IPS-18a (cell line): ENCODE data around the gene GIT2.
"Not testable (repeated sequence)": the region's sequence is repeated elsewhere in the genome, so short reads cannot be mapped to it uniquely, and the experiment has no call there.

ENCODE experiments used
- H3K27ac ChIP-seq: one replicate; pipeline ENCODE4 v1.5.1; 2013; ENCODE audit warnings: low read length
- H3K27me3 ChIP-seq: one replicate; pipeline ENCODE4 v1.6.1; 2013; ENCODE audit warnings: mild to moderate bottlenecking, low read length; ENCODE audit not compliant: control insufficient read depth, insufficient read depth
- H3K36me3 ChIP-seq: one replicate; pipeline ENCODE4 v1.6.1; 2013; ENCODE audit warnings: low read depth, low read length; ENCODE audit not compliant: control insufficient read depth
- H3K4me1 ChIP-seq: one replicate; pipeline ENCODE4 v1.6.1; 2013; ENCODE audit warnings: low read depth, low read length; ENCODE audit not compliant: control insufficient read depth
- H3K4me3 ChIP-seq: one replicate; pipeline ENCODE4 v1.5.1; 2013; ENCODE audit warnings: low read length
- H3K9ac ChIP-seq: one replicate; pipeline ENCODE4 v1.6.1; 2013; ENCODE audit warnings: mild to moderate bottlenecking, low read length, moderate library complexity
- H3K9me3 ChIP-seq: one replicate; pipeline ENCODE4 v1.6.1; 2013; ENCODE audit warnings: low read depth, low read length; ENCODE audit not compliant: control insufficient read depth

The GIT2 gene

DNA sequence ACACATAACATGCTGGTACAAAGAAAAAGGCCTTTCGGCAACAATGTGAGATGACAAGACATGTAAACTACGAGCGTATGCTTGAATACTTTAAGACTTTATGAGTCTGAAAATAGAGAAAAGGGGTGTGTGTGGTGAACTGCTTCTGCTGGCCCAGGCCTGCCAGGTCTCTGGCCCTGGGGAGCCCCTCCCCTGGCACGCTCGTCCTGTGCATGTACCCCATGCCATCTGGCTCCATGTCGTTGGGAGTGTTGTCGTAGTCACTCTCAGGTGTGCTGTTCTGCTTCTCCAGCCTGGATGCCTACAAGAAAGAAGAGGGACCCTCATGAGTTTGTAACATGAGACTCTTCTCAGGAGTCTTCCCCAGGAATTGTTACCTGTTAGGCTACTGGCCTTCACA lies 57.2 kb downstream of the GIT2 start:
- no peaks in the 10 kb centered on the region for H3K4me1 ChIP-seq

DNA sequence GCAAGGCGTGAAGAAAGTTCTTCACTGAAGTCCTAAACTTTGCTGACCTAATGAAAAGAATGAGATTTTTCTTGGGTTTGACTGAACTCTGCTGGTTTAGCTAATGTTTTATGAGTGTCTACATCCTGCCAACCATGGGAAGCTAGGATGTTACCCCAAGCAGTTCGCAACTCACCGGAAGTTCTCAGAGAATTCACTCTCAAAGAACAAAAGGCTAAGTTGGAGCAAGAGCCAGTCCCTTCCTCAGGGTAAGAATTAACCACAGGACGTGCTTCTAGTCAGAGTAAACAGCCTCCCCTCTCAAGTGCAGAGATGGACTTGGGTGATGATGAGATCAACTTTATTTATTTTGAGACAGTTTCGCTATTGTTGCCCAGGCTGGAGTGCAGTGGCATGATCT lies 58.8 kb downstream of the GIT2 start:
- Histone ChIP-seq H3K9me3 (no peaks in the 10 kb centered on the region), H3K4me1 (no peaks in the 10 kb centered on the region), H3K27ac (no peak overlapping the region), H3K9ac (no peak overlapping the region), H3K27me3 (no peaks in the 10 kb centered on the region), H3K36me3 (peaks cover 14% of the 10 kb centered on the region), H3K4me3 (no peak overlapping the region)

More for the DNA sequence above, 57.2 kb downstream of the GIT2 start:
- Histone ChIP-seq H3K27me3 (no peaks in the 10 kb centered on the region), H3K27ac (no peak overlapping the region), H3K9me3 (no peaks in the 10 kb centered on the region), H3K4me3 (no peak overlapping the region), H3K36me3 (peaks cover 13% of the 10 kb centered on the region), H3K9ac (no peak overlapping the region)

DNA sequence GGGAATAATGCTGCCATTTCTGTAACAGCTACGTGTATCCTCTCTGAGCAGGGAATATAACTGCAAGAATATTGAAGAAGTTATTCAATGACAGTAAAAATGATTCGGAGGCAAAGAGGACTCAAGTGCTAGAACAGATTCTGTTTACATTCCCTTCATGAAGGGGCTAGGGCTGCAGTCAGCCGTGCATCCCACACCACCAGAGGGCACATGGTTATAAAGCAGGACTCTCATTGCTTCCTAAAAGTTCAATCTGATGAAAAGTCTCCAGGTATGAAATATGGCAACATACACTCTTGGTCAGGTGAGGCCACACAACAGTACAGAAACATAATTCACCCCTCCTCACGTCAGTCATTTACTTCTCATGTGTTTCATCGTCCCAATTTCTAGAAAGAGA lies 62.1 kb downstream of the GIT2 start:
- Histone ChIP-seq H3K4me1 (no peaks in the 10 kb centered on the region), H3K27me3 (no peaks in the 10 kb centered on the region), H3K27ac (no peak overlapping the region), H3K36me3 (peaks cover 20% of the 10 kb centered on the region), H3K4me3 (no peak overlapping the region), H3K9ac (no peak overlapping the region), H3K9me3 (no peaks in the 10 kb centered on the region)

DNA sequence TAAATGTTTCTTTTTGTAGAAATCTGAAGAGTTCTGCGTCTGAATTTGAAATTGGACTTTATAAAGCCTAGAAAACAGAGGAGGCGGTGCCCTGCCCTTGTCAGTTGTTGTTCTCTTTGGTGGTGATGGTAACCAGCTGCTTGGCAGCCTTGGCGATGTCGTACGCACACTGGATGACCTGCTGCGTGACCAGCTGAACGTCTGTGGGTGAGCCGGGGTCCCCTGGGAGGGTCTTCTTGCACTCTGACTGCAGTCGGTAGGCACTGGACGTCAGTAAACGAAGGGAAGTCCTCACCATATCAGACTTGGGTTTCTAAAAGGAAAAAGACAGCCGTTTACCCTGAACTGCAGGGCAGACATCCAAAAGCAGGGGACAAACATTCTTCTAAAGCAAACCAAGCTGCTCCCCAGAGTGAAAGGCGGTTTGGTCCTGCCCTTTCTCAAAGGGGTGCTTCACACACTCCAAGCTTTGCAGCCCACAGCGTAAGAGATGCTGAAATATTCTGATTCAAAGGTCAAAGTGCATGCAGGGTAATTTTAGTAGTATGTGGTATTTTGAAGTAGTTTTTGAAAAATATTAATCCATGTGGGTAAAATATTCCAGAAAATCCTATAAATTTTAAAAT lies 63.2 kb downstream of the GIT2 start:
- Histone ChIP-seq H3K9me3 (no peaks in the 10 kb centered on the region), H3K27me3 (no peaks in the 10 kb centered on the region), H3K27ac (no peak overlapping the region), H3K4me3 (no peak overlapping the region), H3K36me3 (peaks cover 17% of the 10 kb centered on the region), H3K4me1 (no peaks in the 10 kb centered on the region), H3K9ac (no peak overlapping the region)

GRCh38 chr12:109931143-109931542 lies 65.0 kb downstream of the GIT2 start:
- Histone ChIP-seq H3K27me3 (no peaks in the 10 kb centered on the region), H3K4me1 (no peaks in the 10 kb centered on the region), H3K27ac (no peak overlapping the region), H3K9ac (no peak overlapping the region), H3K9me3 (no peaks in the 10 kb centered on the region), H3K4me3 (no peak overlapping the region), H3K36me3 (peaks cover 13% of the 10 kb centered on the region)

DNA sequence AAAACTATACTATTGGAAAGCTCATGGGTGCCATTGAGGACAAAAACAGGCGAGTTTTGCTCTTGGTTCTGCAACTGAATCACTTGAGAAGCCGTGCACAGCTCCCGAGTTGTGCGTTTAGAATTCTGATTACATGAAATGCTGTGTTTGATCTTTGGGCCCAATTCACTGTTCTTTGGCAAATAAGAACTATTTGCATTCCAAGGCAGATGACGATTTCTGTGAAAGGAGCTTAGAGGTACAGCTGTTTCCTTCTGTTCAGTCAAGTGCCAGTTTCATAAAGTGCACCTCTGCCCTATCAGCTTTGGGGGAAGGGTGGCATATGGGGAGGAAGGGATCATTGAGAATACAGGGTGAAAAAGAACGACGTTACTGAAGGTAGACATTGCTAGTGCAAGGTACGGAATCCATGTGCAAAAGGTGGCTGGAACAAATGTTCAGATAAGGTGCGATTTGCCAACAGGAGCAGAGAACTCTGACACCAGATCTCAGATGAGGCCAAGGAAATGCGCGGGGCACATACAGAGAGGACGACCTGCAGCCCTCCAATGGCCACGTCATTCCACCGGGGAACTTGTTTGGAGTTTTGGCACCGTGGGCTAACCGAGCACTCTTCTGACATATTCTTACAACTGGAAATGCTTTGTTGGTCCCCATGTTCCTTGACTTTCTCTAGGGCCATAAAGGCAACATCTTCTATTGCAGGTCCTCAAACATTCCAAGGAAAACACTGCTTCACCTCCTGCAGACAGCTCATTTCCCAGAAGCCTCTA lies 66.0 kb downstream of the GIT2 start:
- Histone ChIP-seq H3K27me3 (no peaks in the 10 kb centered on the region), H3K27ac (no peak overlapping the region), H3K36me3 (peaks cover 7% of the 10 kb centered on the region), H3K4me1 (no peaks in the 10 kb centered on the region), H3K9ac (no peak overlapping the region), H3K9me3 (no peaks in the 10 kb centered on the region), H3K4me3 (no peak overlapping the region)

DNA sequence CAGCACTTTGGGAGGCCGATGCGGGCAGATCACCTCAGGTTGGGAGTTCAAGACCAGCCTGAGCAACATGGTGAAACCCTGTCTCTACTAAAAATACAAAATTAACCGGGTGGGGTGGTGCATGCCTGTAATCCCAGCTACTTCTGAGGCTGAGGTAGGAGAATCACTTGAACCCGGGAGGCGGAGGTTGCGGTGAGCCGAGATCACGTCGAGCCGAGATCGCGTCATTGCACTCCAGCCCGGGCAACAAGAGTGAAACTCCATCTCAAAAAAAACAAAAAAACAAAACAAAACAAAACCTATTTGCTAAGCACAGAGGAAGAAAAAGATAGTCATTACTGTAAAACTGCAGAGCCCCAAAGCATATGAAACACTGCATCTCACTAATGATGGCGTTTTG lies 66.8 kb downstream of the GIT2 start:
- H3K27ac ChIP-seq, H3K9me3 ChIP-seq, H3K4me1 ChIP-seq, H3K27me3 ChIP-seq, H3K4me3 ChIP-seq, H3K36me3 ChIP-seq, H3K9ac ChIP-seq: not testable (repeated sequence)

DNA sequence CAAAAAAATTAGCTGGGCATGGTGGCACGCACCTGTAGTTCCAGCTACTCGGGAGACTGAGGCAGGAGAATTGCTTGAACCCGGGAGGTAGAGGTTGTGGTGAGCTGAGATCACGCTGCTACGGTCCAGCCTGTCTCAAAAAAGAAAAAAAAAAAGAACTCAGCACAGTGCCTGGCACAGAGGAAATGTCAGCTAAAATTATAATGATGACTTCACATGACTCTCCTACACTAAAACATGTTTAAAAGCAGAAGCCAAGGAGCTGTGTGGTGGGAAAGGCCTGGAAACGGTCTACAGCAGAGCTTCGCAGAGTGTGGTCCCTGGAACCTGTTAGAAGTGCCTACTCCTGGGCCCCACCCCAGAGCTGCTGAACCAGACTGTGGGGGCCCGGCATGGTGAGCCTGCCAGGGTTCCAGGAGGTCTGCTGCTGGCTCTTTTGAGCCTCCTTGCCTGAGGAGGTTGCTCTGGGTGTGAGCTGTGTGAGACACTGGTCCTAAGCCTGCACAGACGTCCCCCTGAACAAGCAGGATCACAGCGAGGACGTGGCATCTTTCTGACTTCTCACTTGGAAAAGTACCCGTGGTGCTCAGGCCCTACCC lies 68.0 kb downstream of the GIT2 start:
- Histone ChIP-seq H3K9me3 (no peaks in the 10 kb centered on the region), H3K27me3 (no peaks in the 10 kb centered on the region), H3K36me3 (peaks cover 7% of the 10 kb centered on the region), H3K9ac (no peak overlapping the region), H3K27ac (no peak overlapping the region), H3K4me3 (no peak overlapping the region), H3K4me1 (no peaks in the 10 kb centered on the region)

- no peaks in the 10 kb centered on the region for H3K4me1 ChIP-seq
- H3K9me3 ChIP-seq = no peaks in the 10 kb centered on the region
Measured at GRCh38 chr12:109927622-109928021, 68.5 kb downstream of the GIT2 start.

DNA sequence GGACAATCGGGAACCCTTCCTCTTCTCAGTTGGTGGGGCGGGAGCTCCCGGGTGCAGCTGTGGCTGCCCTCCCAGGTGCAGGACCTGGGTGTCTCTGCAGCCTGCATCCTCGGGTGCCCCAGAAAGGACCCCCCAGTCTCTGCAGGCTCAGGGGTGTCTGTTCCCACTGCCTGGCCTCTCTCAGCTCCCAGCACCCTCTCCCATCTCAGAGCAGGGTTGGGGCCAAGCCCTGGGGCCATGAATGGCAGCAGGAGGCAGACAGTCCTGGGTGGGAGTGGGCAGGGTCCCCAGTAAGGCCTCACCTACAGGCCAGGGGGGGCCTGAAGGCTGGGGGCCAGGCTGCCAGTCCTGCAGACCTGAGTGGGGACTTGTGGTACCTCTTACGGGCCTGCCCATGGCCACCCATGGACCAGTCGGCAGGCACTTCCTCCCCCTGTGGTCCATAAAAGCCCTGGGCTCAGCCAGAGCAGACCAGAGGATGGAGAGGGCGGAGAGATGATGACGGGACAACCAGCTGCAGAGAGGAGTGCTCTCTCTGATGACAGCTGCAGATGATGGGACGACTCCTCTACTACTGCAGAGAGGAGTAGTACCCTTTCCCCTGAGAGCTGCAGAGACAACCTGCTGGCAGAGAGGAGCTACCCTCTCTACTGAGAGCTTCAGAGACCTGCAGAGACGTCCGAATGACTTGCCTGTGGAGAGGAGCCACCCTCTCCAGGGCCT lies 69.5 kb downstream of the GIT2 start:
- Histone ChIP-seq H3K27ac (no peak overlapping the region), H3K9ac (no peak overlapping the region), H3K4me1 (no peaks in the 10 kb centered on the region), H3K36me3 (no peaks in the 10 kb centered on the region), H3K27me3 (no peaks in the 10 kb centered on the region), H3K9me3 (no peaks in the 10 kb centered on the region), H3K4me3 (no peak overlapping the region)

More at GRCh38 chr12:109927622-109928021, 68.5 kb downstream of the GIT2 start:
- Histone ChIP-seq H3K36me3 (peaks cover 7% of the 10 kb centered on the region), H3K9ac (no peak overlapping the region), H3K4me3 (no peak overlapping the region), H3K27ac (no peak overlapping the region), H3K27me3 (no peaks in the 10 kb centered on the region)

GRCh38 chr12:109926016-109926415 lies 70.2 kb downstream of the GIT2 start:
- Histone ChIP-seq H3K4me1 (no peaks in the 10 kb centered on the region), H3K27ac (no peak overlapping the region), H3K27me3 (no peaks in the 10 kb centered on the region), H3K9ac (no peak overlapping the region), H3K4me3 (no peak overlapping the region), H3K9me3 (no peaks in the 10 kb centered on the region), H3K36me3 (no peaks in the 10 kb centered on the region)
